HG02840 (cell line): Measurements from ENCODE around the gene ARF4.
A peak's percentile ranks its signal among the peaks of the same experiment; 100 is the strongest.
"Not testable (repeated sequence)": the region's sequence is repeated elsewhere in the genome, so short reads cannot be mapped to it uniquely, and the experiment has no call there.

Source experiments
- ATAC-seq: cut with Tn5 transposase; IDR thresholded peaks from one replicate; pipeline ENCODE4 v1.9.1; 2021; ENCODE audit warnings: mild to moderate bottlenecking, moderate library complexity, moderate number of reproducible peaks; ENCODE audit not compliant: unreplicated experiment, low FRiP score

The ARF4 gene

DNA sequence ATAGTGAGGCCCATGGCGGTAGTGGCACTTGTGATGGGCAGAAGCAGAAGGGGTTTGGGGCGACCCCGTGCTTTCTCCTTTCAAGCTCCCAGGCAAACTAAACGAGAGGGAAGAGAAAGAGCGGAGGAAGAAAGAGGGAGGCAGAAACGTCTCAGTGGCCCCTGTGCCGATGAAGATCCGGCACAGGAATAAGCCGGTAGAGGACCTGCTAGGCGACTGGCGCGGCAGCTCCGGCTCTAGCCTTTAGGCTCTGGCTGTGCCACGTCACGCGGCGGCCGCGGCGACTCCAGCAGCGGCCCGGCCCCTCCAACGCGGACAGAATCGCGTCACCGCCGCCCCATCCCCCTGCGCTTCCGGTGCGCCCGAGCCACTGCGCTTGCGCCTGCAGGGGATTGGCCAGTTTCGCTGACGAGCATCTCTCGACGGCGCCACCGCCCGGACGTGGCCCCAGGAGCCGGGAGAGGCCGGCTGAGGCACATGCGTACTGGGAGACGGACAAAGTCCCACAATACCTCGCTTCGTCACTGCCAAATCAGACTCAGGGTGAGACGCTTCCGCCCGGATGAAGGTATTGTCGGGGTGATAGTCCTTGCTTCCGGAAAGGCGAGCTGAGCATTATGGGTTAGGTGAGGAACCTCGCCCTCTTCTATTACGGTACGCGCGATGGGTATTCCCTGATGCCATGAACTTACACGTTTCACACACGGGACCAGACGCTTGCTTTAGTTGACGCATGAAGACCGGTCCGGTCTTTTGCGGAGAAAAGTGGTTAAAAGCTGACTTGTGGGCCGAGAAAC, at the start of gene ARF4:
ARF4 (minus strand) TSS at position 218 of the 797 bp plus-strand sequence; CDS start at position 14, 204 bp downstream.
- ATAC-seq, result peak; percentile 98

DNA sequence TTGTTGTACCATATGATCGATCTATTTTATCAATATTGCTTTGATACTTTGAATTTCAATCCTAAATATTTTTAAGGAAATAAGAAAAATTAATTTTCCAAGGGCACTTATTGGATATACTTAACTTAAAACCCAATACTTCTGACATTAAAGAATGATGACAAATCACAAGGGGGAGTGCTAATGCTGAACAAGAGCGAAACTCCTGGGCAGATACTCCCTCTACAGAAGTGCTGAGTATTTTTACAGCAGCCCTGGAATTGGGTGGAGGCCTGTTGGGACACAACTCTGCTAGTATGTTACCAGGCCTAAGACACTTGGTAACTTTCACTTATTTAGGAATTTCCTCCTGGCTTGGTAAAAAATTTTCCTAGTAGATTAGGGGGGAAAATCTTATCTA, 49.6 kb upstream of the ARF4 start:
- no peak for ATAC-seq

DNA sequence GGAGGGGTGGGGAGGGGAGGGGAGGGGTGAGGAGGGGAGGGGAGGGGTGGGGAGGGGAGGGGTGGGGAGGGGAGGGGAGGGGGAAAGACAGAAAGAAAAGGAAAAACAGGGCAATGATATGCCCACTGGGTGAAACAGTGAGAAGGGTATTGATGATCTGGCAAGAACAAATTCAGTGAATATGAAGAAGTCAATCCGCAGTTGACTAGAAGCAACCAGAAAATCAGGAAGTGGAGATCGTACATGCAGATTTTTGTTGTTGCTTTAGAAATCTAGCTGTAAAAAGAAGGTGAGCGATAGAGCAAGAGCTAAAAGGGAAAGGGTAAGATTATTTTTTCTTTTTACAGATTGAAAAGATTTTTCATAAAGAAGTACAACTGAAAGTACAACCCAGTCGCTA, 47.6 kb upstream of the ARF4 start:
- no peak for ATAC-seq

DNA sequence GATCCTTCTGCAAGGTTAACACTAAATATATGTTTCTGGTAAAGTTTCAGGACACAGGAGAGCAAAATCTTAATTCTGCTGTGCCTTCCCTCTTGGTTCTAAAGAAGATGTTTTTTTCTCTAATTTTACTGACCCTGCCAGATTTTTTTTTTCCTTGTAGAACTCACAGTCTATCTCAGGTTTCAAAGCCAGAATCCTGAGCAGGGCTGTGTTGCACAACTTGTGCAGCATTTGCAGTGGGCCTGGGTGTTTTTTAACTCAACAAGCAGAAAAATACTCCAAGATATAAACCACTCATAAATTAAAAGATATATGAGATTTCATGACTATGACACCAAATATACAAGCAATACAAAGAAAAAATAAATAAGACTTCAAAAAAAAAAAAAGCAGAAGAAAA, 40.2 kb upstream of the ARF4 start:
- ATAC-seq, result no peak

DNA sequence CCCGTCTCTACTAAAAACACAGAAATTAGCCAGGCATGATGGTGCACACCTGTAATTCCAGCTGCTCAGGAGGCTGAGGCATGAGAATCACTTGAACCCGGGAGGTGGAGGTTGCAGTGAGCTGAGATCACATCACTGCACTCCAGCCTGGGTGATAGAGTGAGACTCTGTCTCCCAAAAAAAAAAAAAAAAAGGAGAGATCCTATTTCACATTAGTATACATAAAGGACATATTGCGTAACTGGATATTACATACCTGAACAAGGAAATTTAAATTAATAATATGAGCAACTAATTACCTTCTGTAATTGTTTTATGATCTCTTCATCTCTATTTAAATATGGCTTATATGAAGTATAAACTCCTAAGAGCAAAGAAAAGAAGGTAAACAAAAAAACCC, 37.1 kb upstream of the ARF4 start:
- ATAC-seq, result not testable (repeated sequence)

DNA sequence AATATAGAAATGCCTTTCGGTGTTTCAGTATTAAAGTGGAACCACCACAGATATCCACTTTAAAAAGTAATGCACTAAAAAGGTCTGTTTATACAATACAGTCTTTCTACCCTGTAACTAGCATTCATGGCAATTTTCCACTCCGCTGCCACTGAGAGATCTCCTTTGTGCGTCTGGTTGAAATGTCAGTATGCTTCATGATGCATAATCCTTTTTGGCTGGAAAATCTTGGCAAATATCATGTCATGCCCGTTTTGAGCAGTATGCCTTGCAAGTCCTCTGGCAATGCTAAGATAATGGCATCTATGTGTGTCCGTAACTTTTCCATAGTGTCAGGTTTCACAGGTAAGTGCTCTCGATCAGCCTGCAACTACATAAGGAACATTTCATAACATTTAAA, 30.8 kb upstream of the ARF4 start:
- no peak for ATAC-seq

DNA sequence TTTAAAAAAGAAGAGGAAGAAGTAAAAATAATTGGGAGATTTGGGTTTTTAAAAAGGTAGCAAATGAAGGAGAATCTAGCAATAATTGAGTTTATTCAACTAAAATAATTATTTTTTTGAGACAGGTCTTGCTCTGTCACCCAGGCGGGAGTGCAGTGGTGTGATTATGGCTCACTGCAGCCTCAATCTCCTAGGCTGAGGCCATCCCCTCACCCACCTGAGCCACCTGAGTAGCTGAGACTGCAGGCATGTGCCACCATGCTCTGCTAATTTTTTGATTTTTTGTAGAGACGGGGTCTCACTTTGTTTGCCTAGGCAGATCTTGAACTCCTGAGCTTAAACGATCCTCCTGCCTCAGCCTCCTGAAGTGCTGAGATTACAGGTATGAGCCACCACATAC, 27.7 kb upstream of the ARF4 start:
- no peak for ATAC-seq

DNA sequence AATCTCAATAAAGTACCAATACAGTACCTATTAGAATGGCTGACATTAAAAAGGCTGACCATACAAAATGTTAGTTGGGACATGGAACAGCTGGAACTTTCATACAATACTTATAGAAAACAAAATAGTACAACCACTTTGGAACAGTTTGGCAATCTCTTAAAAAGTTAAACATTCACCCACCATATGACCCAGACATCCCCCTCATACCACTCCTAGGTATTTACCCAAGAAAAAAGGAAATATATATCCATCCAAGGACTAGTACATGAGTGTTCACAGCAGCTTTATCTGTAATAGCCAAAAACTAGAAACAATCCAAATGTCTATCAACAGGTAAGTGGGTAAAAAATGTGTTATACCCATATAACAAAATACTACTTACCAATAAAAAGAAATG, 25.2 kb upstream of the ARF4 start:
- ATAC-seq, result no peak

DNA sequence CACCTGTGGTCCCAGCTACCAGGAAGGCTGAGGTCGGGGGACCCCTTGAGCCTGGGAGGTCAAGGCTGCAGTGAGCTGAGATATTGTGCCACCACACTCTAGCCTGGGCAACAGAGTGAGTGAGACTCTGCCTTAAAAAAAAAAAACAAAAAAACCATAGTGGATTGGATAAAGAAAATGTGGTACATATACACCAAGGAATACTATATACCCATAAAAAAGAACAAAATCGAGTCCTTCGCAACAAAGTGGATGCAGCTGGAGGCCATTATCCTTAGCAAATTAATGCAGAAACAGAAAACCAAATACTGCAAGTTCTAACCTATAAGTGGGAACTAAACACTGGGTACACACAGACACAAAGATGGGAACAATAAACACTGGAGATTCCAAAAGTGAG, 20.6 kb upstream of the ARF4 start:
- ATAC-seq, result no peak

DNA sequence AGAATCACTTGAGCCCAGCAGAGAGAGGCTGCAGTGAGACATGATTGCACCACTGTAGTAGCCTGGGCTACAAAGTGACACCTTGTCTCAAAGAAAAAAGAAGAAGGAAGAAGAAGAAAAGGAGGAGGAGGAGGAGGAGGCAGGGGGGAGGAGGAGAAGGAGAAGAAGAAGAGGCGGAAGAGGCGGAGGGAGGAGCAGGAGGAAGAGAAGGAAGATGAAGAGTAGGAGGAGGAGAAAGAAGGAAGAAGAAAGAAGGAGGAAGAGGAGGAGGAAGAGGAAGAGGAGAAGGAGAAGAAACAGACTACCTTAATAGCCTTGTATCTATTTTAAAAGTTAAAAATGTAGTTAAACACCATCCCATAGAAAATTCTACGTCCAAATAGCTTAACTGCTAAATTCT, 19.1 kb upstream of the ARF4 start:
- ATAC-seq, result no peak

DNA sequence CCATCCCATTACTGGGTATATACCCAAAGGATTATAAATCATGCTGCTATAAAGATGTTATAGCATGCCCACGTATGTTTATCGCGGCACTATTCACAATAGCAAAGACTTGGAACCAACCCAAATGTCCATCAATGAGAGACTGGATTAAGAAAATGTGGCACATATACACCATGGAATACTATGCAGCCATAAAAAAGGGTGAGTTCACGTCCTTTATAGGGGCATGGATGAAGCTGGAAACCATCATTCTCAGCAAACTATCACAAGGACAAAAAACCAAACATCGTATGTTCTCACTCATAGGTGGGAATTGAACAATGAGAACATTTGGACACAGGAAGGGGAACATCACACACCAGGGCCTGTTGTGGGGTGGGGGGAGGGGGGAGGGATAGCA, 14.7 kb upstream of the ARF4 start:
- ATAC-seq, result not testable (repeated sequence)

DNA sequence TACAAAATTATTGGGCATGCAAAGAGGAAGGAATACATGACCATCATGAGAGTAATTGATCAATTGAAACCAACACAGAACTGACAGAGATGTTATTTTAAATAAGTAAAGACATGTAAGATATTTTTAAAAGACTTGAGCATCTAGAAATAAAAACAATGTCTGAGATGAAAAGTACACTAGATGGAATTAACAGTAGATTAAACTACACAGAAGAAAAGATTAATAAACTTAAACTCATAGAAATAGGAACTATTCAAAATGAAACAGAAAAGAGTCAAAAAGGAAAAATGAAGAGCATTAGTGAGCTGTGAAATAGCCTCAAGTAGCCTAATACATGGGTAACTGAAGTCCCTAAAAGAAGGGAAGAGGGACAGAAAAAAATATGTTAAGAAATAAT, 8.5 kb upstream of the ARF4 start:
- no peak for ATAC-seq

DNA sequence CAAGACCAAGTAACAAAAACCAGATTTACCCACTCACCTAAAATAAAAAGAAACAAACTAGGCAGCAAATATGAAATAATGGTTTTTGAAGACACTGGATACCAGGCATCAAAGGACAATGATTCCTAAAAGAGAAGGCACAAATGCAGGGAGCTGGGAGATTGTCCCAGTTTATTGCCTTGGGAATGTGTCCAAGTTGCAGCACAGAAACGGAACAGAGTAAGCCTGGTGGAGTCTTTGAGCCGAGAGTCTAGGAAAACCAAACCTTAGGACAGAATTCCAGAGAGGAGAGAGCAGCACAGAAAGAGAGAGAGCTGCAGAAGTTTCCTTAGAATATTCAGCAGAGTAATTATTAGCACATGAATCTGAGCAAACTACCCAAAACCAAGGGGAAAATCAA, 7.8 kb upstream of the ARF4 start:
- ATAC-seq, result no peak

DNA sequence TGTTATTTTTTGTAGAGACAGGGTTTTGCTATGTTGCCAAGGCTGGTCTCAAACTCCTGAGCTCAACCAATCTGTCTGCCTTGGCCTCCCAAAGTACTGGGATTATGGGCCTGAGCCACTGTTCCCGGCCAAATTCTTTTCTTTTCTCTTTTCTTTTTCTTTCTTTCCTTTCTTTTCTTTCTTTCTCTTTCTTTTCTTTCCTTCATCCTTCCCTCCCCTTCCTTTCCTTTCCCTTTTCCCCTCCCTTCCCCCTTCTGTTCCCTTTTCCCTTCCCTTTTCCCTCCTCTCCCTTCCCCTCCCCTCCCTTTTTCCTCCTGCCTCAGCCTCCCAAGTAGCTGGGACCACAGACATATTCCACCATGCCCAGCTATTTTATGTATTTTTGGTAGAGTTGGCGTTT, 3.1 kb upstream of the ARF4 start:
- no peak for ATAC-seq

DNA sequence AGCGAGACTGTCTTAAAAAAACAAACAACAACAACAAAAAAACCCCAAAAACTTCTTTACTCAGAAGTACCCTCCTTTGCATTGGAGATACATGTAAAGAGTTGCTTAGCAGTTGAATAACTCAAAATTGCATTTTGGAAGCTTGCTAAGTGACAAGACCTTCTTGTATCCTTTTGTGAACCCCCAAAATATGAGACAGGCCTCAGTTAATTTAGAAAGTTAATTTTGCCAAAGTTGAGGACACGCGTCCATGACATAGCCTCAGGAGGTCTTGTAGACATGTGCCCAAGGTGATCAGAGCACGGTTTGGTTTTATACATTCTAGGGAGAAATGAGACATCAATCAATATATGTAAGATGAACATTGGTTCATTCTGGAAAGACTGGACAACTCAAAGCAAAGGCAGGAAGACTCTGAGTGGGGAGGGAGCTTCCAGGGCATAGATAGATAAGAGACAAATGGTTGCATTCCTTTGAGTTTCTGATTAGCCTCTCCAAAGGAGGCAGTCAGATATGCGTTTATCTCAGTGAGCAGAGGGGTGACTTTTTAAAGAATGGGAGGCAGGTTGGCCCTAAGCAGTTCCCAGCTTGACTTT, 1.7 kb upstream of the ARF4 start:
- no peak for ATAC-seq

DNA sequence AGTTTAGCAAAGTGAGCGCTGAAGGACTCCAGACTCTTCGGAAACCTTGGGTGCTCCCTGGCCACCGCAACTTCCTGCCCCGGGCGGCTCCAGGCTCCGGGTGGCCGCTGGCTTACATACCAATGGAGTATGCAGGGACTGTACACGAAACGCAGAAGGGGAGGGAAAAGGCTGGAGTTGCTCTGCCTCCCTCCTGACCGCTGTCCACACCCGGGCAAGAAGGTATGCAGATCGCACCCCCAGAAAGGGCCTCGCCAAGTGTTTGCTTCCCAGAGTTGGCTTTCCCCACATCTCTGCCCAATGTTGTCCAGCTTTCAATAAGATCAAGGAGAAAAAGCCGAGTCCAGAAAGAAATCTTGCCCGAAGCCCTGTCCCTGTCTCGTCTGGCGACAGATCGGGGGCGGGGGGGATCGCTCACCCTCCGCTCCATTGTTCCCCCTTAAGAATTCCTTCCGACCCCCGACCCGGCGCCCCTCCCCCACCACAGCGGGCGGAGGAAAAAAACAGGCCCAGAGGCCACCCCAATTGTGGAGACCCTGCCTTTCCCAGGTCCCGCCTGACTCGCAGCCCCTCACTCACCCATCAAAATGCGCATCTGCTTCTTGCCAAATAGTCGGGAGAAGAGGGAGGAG, 533 bp downstream of the ARF4 start:
- no peak for ATAC-seq

DNA sequence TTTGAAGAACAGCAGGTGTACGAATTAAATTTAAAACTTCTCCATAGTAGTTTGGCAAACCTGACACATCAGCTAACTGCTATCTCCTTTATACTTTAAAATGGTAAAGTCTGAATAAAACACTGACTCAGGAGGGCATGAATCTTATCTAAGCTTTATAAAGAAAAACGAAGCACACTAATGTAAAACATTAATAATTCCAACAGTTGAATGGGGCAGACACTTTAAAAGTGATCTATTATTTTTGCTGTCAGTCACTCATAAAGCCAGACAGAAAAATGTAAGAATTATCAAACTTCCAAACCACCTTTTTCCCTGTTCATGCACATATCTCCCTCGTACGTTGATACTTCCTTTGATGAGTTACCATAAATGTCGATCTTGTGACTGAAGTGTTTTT, 2.6 kb downstream of the ARF4 start:
- no peak for ATAC-seq

DNA sequence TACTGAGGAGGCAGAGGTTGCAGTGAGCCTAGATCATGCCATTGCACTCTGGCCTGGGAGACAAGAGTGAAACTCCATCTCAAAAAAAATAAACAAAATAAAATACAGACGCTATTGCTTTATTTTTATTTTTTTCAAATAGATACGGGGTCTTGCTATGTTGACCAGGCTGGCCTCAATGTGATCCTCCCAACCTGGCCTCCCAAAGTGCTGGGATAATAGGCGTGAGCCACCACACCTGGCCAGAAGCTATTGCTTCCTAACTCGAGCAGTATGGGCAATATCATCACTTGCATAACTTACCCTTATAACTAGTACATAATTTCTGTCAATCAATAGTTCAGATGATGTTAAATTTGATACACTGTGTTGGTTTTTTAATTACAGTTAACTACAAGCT, 3.0 kb downstream of the ARF4 start:
- ATAC-seq, result no peak

DNA sequence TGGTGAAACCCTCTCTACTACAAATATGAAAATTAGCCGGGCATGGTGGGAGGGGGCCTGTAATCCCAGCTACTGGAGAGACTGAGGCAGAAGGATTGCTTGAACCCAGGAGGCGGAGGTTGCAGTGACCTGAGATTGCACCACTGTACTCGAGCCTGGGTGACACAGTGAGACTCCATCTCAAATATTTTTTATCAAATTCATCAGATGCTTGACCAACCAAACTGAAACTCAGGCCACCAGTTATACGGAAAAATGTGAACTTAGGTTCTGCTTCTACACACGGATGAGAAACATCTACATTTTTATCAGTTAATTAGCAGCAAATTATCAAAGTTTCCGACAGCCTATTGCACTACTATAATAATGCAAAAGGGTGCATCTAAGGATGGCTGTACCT, 4.8 kb downstream of the ARF4 start:
- no peak for ATAC-seq

DNA sequence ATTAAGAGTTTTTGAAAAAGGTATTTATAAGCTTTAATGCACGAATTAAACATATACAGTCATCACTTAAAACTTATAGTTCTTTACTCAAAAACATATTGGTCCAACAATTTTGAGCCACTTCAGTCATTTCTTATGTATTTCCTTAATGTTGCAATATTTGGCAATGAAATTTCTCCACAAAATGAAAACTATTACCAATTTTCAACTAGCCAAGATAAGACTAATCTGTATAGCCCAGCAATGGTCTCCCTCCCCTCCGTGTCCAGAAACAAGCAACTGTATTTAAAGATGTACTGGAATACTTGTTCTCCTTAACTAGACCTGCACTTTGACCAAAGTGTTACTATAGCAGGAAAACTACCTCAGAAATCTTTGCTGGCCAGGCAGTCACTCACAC, 9.2 kb downstream of the ARF4 start:
- ATAC-seq, result no peak

DNA sequence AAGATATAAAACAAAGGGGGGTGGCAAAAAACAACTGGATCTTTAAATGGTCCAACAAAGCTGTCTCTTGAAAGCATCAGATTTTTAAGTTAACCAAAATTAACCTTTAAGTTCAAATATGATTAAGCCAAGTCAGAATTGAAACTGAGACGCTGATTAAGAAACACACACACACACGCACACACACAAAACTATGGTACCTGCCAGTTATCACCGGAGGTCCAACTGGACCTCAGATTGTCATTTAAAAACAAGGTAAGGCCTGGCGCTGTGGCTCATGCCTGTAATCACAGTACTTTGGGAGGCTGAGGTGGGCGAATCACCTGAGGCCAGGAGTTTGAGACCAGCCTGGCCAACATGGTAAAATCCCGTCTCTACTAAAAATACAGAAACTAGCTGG, 10.4 kb downstream of the ARF4 start:
- no peak for ATAC-seq

DNA sequence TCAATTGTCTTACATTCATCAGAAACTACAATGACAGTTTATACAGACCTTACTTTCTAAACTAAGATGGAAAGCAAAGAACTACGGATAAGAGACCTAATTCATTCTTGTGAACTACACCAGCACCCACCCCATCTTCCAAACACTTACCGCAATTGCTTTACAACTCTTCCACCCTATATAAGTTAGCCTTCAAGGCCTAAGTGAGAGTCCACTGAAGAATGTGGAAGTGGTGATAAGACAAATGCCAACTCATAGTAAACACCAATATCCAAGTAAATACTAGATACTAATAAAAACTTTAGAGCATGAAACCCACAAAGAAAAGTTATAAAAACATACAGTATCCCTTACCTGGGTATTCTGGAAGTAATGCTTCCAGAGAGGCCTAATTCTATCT, 13.6 kb downstream of the ARF4 start:
- ATAC-seq, result no peak
